GM18867 (cell line): Measurements from ENCODE around the gene CACNB4.

Source experiments
- ATAC-seq: cut with Tn5 transposase; IDR thresholded peaks from one replicate; pipeline ENCODE4 v1.9.1; 2021; ENCODE audit warnings: mild to moderate bottlenecking, moderate library complexity; ENCODE audit not compliant: unreplicated experiment

Gene CACNB4

GRCh38 chr2:152055366-152056108 is 43.3 kb downstream of the CACNB4 start:
- ATAC-seq = no peak

- no peak for ATAC-seq
These were observed 44.3 kb downstream of the CACNB4 start for GRCh38 chr2:152054593-152054992.

- ATAC-seq = peak; percentile 49
These were observed 47.4 kb downstream of the CACNB4 start for GRCh38 chr2:152051436-152051835.

- ATAC-seq = no peak
These were observed 47.9 kb downstream of the CACNB4 start for GRCh38 chr2:152050915-152051314.

- no peak for ATAC-seq
These were observed 48.5 kb downstream of the CACNB4 start for GRCh38 chr2:152050341-152050740.

- ATAC-seq = no peak
These were observed 49.3 kb downstream of the CACNB4 start for GRCh38 chr2:152049541-152049940.

DNA sequence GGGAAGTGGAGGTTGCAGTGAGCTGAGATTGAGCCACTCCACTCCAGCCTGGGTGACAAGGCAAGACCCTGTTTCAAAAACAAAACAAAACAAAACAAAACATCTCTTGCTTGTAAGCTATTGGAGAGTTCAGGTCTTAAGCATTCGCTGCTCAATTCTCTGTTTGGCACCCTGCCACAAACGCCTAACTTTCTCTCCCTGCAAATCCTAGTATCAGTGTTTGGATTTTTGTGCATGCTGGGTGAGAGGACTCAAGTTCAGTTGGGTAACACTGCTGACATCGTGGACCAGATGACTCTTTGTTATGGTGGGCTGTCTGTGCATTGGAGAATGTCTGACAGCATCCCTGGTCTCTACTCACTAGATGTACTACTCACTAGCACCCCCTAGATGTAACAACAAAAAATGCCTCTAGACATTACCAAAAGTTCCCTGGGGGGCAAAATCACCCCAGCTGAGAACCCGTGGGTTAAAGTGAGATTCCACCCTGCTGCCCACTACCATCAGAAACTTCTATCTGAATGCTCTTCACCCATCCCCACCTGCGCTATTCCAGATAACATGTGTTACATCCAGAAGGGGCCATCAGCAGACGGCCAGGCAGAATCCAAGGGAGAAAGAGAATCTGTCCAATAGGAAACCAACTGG is 50.9 kb downstream of the CACNB4 start:
- no peak for ATAC-seq

- ATAC-seq = peak; percentile 44
These were observed 51.9 kb downstream of the CACNB4 start for GRCh38 chr2:152046940-152047339.

- no peak for ATAC-seq
These were observed 55.9 kb downstream of the CACNB4 start for GRCh38 chr2:152042636-152043615.

- ATAC-seq = no peak
These were observed 60.3 kb downstream of the CACNB4 start for GRCh38 chr2:152038441-152038958.

GRCh38 chr2:152037743-152038435 is 61.0 kb downstream of the CACNB4 start:
- no peak for ATAC-seq

DNA sequence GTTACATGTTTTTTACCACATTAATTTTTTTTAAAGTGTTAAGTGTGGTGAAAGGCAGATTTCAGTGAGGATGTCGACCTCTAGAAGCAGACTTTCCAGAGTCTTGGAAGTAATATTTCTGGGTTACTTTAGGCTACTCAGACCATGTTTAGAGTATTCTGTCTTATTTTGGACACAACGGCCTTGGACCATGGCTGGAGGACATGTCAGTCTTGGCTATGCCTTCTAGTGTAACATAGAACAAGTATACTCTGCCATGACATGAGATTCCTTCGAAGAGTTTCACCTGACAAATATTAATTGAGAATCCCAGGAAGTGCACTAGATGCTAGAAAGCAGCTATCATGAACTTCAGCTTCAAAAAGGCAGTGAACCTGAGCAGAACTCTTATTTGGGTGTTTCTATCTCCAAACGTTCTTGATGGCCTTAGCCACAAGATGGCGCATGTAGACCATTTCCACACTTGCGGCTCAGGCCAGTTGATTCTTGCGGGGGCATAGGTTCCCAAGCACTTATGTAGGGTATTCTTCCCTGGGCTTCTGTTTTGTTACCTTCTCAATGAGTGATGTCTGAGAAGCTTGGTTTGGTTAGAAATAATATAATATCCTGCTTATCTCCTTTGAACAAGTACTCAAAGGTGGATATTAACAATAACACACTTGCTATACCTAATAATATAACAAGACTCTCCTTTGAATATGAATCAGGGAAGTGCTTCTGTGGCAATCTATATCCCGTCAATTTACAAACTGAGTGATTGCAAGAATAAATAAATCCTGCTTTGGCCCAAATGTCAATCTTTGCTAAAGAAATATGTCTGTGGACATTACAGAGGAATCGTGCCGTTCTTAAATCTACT is 62.0 kb downstream of the CACNB4 start:
- peak; percentile 87 for ATAC-seq

GRCh38 chr2:152034257-152034801 is 64.5 kb downstream of the CACNB4 start:
- no peak for ATAC-seq

- ATAC-seq = no peak
These were observed 65.6 kb downstream of the CACNB4 start for GRCh38 chr2:152033011-152033925.

DNA sequence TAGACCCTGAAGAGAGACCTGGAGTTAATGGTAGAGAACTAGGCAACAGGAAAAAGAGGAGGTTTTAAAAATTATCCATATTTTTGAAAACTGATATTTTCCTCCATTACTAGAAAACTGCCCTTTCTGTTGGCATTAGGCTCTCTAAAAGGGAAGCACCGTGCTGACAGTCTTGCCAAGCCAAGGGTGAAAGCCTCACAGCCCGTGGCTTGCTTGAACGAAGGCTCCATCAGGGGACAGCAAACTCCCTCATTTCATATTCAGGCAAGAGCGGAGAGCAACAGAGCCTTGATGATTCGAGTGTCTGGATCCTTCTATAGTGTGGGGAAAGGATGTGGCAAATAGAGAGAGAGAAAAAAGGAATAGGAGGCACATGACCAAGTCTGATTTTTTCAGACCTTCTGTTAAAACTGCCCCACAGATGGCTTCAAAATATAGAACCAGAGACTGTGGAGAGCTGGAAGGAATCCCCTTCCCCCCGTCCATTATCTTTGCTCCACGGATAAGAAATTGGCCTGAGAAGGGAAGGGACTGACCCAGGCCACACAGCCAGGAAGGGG is 67.0 kb downstream of the CACNB4 start:
- ATAC-seq = no peak

GRCh38 chr2:152030596-152031328 is 68.1 kb downstream of the CACNB4 start:
- ATAC-seq = peak; percentile 45

DNA sequence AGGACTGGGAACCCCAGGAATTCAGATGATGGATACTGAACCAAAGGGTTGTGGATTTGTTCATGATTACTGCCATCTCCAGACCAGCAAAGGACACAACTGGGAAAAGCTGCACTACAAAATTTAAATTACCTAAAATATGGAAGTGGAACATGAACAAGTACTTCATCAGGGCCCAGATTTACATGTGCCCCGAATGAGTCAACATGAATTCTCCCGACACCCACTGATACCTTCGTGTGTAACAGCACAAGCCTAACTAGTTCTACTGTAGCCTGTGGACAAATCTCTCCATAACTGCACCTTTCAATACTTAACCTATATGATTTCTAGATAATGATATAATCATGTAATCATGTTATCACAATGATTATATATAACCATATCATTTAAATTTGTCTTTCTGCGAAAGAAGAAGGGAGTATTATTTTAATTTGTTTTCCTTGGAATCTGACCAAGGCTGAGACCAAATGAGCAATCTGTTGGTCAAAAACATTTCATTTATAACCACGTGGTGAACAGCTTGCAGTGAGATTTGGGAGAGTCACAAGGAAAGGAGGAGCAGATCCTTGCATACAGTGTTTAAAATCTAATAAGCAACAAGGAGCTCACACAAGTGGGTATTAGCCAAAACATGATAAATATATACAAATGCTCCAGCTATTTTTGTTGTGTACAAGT is 70.5 kb downstream of the CACNB4 start:
- ATAC-seq = no peak
